Cardiac muscle cell (in vitro differentiated cells and primary cell): Measurements from ENCODE around the gene VTI1A. TPM values are rescaled to one million over a fixed set of nuclear protein-coding genes. Genes with fewer than 3 reads are reported as not detected.
A peak's percentile ranks its signal among the peaks of the same experiment; 100 is the strongest.

Experiments used
- DNase-seq, 2 donors: peaks; one replicate each; pipeline versions ENCODE4 v3.0.0 to v3.0.0-alpha.2; 2010 to 2017; ENCODE audit warnings: low read depth in 1 of 2, low spot score in 1 of 2
- H3K27ac ChIP-seq: fragments of 200-600 bp; sonication (generic); 2 replicates; pipeline ENCODE4 v1.5.1; 2016
- H3K27me3 ChIP-seq: fragments of 200-600 bp; sonication (generic); 2 replicates; pipeline ENCODE4 v1.6.0; 2016; ENCODE audit warnings: control low read depth
- H3K36me3 ChIP-seq: fragments of 200-600 bp; sonication (generic); 2 replicates; pipeline ENCODE4 v1.5.1; 2016; ENCODE audit warnings: control low read depth
- H3K4me1 ChIP-seq: fragments of 200-600 bp; sonication (generic); 2 replicates; pipeline ENCODE4 v1.8.1; 2017; ENCODE audit warnings: low read depth, mild to moderate bottlenecking, mixed run types
- H3K4me3 ChIP-seq: fragments of 200-600 bp; sonication (generic); 2 replicates; pipeline ENCODE4 v1.5.1; 2016; ENCODE audit warnings: mild to moderate bottlenecking
- H3K9me3 ChIP-seq: fragments of 200-600 bp; sonication (generic); 2 replicates; pipeline ENCODE4 v1.5.1; 2017; ENCODE audit warnings: low read depth, mild to moderate bottlenecking, control low read depth
- CTCF ChIP-seq: IDR thresholded peaks from 2 replicates; pipeline ENCODE4 v1.5.1; 2012; ENCODE audit warnings: low read depth, mild to moderate bottlenecking, low read length
- polyA plus RNA-seq: library from polyadenylated mRNA; unstranded; fragments of >200 nt; fragmentation: Nextera tagmentation; extraction: Ambion mirVana; gene quantifications from 2 replicates; pipeline ENCODE4 v1.2.1, GENCODE V29; 2016
- total RNA-seq: library from RNA; depleted of rRNA; stranded (reverse); fragments of >200 nt; gene quantifications from 2 replicates; pipeline ENCODE4 v1.2.3, GENCODE V29; 2016

The VTI1A gene
- total and polyA plus RNA-seq, 2 experiments from 2014 or later, result 19.3 to 33.1 TPM

GRCh38 chr10:112810711-112811151 lies 363.7 kb downstream of the VTI1A start:
- H3K9me3 ChIP-seq, result no peaks in the 10 kb centered on the region
- H3K36me3 ChIP-seq, result no peaks in the 10 kb centered on the region
- TF ChIP-seq CTCF, result no peak
- H3K4me3 ChIP-seq, result no peak overlapping the region
- H3K27ac ChIP-seq, result no peak overlapping the region
- H3K27me3 ChIP-seq, result no peaks in the 10 kb centered on the region
- H3K4me1 ChIP-seq, result peaks cover 26% of the 10 kb centered on the region
- no peak for DNase-seq

GRCh38 chr10:112811741-112812551 lies 364.9 kb downstream of the VTI1A start:
- Histone ChIP-seq H3K4me1 (peaks cover 29% of the 10 kb centered on the region), H3K27ac (no peak overlapping the region), H3K27me3 (no peaks in the 10 kb centered on the region), H3K36me3 (no peaks in the 10 kb centered on the region), H3K4me3 (no peak overlapping the region), H3K9me3 (no peaks in the 10 kb centered on the region)
- no peak for TF ChIP-seq CTCF
- DNase-seq, result peak in 1 of 2 donors; percentile 92

DNA sequence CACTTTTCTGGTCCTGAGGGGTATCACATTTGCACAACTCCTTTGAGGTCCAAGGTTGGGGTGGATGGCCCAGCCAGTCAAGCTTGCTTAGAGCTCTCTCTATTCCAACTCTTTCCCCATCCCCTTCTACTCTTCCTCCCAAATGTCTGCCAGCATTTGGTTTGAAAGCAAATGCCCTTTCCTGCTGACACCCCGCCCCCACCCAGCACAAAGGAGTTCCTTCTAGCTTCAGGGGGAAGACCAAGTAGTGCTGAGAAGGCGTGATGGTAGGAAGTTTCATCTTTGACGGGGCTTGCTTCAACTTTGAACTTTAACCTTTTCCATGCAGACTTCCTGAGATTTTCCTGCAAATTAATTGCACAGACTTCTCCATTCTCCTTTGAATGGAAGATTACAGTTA lies 365.6 kb downstream of the VTI1A start:
- no peak for DNase-seq
- Histone ChIP-seq H3K9me3 (no peaks in the 10 kb centered on the region), H3K27me3 (no peaks in the 10 kb centered on the region), H3K4me3 (no peak overlapping the region), H3K27ac (no peak overlapping the region), H3K4me1 (peaks cover 29% of the 10 kb centered on the region), H3K36me3 (no peaks in the 10 kb centered on the region)
- no peak for TF ChIP-seq CTCF

DNA sequence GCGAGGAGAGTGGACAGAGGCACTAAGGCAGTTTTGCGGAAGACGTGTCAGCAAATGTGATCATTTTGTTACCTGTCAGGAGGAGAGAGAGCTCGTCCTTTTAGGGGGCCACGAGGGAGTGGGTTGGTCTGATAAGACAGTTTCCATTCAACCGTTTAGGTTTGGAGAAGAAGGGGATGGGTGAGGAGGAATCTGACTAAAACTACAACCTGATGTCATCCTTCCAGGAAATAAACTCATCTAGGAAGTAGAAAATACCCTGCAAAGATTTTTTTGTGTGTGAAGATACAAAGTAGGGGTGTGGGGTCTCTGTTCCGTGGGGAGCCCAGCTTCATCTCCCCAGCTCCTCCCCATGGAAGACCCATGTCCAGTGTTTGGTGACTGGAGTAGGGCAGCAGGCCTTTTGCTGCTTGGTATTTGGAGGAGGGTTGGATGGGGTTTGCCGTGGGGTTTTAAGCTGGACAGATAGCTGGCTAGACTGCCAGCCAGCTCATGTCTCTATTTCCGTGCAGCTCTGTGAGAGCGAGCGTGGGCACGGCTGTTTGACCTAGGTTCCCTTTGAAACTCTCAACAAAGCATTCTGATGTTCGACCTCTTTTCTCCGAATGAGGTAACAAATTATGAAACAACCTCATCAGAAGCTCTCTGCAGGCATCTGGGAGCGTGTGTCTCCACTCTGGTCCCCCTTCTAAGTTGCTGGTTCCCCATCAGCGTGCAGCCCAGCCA lies 367.0 kb downstream of the VTI1A start:
- TF ChIP-seq CTCF, result no peak
- Histone ChIP-seq H3K9me3 (no peaks in the 10 kb centered on the region), H3K27ac (no peak overlapping the region), H3K36me3 (no peaks in the 10 kb centered on the region), H3K4me1 (peaks cover 23% of the 10 kb centered on the region), H3K4me3 (no peak overlapping the region), H3K27me3 (no peaks in the 10 kb centered on the region)
- DNase-seq, result no peak

- peak in 1 of 2 donors; percentile 58 for DNase-seq
- Histone ChIP-seq H3K4me1 (peaks cover 16% of the 10 kb centered on the region), H3K27ac (no peak overlapping the region), H3K4me3 (no peak overlapping the region), H3K9me3 (no peaks in the 10 kb centered on the region), H3K27me3 (no peaks in the 10 kb centered on the region), H3K36me3 (no peaks in the 10 kb centered on the region)
- no peak for TF ChIP-seq CTCF
Observed at GRCh38 chr10:112815269-112816032, 368.4 kb downstream of the VTI1A start.
